LNCaP clone FGC (cell line): ENCODE measurements around the gene HCN3.
"Not testable (repeated sequence)": the region's sequence is repeated elsewhere in the genome, so short reads cannot be mapped to it uniquely, and the experiment has no call there.

Experiments used
- DNase-seq: peaks from one replicate; pipeline ENCODE4 v3.0.0-alpha.2; 2011; ENCODE audit warnings: low read depth
- H3K4me3 ChIP-seq: 2 replicates; pipeline ENCODE4 v1.5.1; 2011; ENCODE audit warnings: mild to moderate bottlenecking, low read depth, low read length, control low read depth
- TF ChIP-seq, protein P1 (sequence below): IDR thresholded peaks from 2 replicates; pipeline ENCODE4 v1.5.1; 2012; ENCODE audit warnings: mild to moderate bottlenecking; ENCODE audit not compliant: control insufficient read depth, insufficient read depth; ENCODE audit errors: extremely low read depth

HCN3 gene

DNA sequence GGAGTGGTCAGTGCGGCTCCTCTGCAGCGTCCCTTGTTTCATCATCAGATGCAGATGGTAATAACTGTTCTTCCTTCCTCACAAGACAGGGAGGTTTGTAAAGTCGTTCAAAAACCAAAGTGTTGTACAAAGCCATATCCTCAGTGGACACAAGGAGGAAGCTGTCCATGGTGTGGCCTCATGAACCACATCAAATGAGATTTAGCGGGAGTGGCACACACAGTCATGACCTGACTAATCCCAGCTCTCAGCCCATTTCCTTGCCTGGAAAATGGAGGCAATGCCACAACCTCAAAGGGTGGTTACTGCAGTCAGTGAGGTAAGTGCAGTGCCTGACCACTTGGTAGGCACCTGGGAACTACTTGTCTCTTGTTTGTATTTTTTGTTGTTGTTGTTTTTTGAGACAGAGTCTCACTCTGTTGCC is 35.4 kb upstream of the HCN3 start:
- TF ChIP-seq, protein P1, sequence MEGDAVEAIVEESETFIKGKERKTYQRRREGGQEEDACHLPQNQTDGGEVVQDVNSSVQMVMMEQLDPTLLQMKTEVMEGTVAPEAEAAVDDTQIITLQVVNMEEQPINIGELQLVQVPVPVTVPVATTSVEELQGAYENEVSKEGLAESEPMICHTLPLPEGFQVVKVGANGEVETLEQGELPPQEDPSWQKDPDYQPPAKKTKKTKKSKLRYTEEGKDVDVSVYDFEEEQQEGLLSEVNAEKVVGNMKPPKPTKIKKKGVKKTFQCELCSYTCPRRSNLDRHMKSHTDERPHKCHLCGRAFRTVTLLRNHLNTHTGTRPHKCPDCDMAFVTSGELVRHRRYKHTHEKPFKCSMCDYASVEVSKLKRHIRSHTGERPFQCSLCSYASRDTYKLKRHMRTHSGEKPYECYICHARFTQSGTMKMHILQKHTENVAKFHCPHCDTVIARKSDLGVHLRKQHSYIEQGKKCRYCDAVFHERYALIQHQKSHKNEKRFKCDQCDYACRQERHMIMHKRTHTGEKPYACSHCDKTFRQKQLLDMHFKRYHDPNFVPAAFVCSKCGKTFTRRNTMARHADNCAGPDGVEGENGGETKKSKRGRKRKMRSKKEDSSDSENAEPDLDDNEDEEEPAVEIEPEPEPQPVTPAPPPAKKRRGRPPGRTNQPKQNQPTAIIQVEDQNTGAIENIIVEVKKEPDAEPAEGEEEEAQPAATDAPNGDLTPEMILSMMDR = no peak
- DNase-seq = no peak
- H3K4me3 ChIP-seq = no peak overlapping the region

DNA sequence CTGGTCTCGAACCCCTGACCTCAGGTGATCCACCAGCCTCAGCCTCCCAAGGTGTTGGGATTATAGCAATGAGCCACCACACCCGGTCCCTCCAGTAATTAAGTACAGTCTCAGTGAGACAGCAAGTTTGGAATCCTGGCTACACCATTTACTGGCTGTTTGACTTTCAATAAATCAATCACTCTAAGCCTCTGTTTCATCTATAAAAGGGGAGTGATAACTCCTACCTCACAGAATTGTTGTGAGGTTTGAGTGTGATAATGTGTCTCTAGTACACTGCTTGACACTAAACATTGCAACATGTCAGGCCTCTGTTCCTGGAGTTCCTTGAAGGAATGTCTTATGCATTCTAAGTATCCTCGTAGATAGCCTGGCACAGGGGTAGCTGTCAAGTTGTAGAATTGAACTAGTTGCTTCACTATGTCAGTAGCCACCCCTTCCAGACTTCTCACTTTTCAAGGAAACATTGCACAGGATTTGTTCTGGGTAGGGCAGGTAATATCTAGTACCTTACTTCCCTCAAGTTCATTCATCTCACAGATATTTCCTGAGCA is 34.4 kb upstream of the HCN3 start:
- no peak overlapping the region for H3K4me3 ChIP-seq
- TF ChIP-seq, protein P1 = no peak
- no peak for DNase-seq

DNA sequence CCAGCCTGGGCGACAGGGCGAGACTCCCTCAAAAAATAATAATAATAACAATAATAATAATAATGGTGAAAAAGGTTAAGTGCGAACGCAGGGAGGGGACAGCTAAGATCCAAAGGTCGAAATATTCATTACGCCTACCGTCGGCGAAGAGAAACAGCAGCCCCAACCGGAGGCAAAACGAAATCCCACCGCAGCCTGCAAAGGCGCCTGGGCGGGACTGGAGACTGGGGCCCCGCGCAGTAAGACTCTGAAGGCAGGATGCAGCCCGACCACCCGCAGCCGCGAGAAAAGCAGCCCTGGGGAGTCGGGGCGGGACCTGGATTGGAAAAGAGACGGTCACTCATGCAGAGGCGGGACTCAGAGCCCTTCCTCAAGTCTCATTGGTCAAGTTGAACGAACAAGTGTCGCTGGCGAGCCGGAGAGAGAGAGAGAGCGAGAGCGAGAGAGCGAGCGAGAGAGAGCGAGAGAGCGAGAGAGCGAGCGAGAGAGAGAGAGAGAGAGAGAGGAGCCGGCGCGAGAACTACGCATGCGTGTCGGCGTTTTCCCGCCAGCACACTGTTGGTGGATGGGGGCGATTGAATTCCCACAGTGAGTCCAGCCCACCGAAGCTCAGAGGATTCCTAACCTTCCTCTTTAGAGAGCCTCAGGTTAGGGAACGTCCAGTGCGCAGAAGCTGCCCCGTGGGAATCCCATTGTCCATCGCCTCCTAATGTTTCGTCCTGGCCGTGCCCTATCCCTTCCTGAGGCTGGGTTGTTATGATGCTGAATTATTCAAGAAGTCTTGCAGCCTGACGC is 32.7 kb upstream of the HCN3 start:
- peak; percentile 98 for DNase-seq
- TF ChIP-seq, protein P1 = peak; percentile 51
- H3K4me3 ChIP-seq = peak overlapping the region; percentile 70

DNA sequence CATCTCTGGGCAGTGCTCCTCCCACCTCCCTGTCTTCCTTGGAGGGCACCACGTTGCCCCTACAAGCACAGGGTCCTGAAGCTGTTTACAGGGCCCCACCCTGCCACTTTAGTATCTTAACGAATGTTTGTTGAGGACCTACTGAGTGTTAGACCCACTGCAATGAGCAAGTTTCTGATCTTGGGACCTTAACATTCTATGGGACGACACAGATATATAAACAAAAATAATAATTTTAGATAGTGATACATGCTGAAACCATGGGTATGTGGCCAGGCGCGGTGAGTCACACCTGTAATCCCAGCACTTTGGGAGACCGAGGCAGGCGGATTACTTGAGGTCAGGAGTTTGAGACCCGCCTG is 32.1 kb upstream of the HCN3 start:
- no peak for DNase-seq
- peak overlapping the region; percentile 70 for H3K4me3 ChIP-seq
- TF ChIP-seq, protein P1 = no peak

DNA sequence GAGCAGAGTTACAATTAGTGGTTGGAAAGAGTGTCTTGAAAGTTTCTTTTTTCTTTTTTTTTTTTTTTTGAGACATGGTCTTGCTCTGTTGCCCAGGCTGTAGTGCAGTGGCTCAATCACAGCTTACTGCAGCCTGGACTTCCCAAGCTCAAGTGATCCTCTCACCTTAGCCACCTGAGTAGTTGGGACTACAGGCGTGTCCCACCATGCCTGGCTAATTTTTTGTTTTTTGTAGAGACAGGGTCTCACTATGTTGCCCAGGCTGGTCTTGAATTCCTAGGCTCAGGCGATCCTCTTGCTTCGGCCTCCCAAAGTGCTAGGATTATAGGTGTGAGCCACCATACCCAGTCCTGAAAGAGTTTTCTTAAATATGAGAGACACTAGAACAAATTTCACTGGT is 30.5 kb upstream of the HCN3 start:
- DNase-seq, H3K4me3 ChIP-seq: not testable (repeated sequence)

DNA sequence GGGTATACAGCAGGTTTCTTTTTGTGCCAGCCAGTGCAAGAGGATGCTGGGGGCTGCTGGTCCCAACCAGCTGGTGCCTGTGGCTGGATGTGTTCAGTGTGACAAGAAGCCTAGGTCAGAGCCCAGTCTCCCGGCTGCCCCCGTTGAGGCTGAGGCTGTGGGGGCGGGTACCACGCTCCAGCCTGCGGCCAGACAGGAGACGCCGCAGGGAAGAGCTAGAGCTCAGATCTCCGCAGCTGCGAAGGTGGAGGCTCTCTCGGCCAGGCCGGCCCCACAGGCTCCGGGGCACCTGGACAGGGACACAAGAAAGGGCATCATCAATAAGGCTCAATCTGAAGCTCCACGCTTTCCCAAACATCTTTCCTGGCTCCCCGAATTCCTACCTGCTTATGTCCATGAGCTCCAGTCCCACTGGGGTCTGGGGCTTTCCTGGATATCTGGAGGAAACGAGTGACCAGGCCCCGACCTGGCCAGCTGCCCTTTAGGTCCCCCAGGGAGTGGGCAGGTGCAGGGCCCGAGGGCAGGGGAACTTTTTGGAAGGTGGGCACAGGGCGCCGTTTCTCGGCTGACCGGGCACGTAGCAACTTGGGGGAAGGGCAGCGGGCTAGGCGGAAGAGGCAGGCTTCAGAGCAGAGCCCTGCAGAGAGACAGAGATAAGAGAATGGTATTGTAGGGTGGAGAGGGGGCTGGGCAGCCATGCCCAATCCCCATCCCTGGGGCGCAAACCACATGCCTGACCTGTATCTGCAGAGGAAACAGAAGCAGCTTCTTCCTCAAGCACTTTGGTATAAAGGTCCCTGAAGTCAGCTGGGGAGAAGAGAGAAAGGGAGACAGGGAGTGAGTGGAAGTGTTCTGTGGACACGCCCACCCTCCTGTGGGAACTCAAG is 29.4 kb upstream of the HCN3 start:
- TF ChIP-seq, protein P1 = no peak
- DNase-seq = no peak
- H3K4me3 ChIP-seq = no peak overlapping the region

DNA sequence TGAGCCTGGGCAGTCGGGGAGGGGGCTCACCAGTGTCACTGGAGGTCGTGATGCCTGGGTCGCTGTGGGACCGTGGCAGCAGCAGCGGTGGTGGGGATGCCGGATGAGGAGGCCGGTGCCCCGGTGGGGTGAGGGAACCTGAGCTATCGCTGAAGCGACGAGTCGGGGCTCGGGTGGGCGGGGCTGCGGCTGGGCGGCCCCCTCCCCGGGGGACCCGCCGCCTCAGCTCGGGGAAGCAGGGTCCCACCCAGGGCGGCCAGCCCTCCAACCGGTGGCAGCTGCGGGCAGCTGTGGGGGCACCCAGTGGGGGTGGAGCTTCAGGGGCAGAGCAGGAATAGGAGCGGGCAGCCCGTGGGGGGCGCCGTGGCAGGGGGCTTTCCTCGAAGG is 27.0 kb upstream of the HCN3 start:
- TF ChIP-seq, protein P1 = no peak
- H3K4me3 ChIP-seq = no peak overlapping the region

More for the DNA sequence above, 27.0 kb upstream of the HCN3 start:
- DNase-seq = no peak
